ENCODE results near the gene KRTAP10-1.
"Not testable (repeated sequence)": the region's sequence is repeated elsewhere in the genome, so short reads cannot be mapped to it uniquely, and the experiment has no call there.

Gene KRTAP10-1

DNA sequence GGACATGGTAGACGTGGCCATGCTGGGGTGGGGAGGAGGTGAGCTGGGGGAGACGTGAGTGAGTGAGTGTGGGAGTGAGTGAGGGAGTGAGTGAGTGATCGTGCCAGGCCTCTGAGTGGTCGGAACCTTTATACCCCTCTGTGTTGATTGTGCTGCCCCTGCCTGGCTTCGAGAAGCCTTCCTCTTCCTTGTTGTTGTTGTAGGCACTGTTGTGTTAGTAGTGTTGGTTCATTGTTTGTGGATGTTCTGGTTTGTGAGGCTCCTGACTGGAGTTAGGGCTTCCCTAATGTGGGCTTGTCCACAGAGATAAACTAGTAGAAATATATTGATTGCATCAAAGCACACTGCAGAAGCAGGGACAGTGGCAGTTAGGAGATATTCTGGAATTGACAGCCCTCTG, 18.7 kb upstream of the KRTAP10-1 start, which contains the start of gene KRTAP10-3:
TSS of gene KRTAP10-3 (minus strand) at position 101 of the 400 bp plus-strand sequence. CDS start at position 21, 80 bp downstream.
- H3K4me3 ChIP-seq (ENCODE audit: low read length): no peak within 1 kb of the TSS
- TF ChIP-seq, protein P1, sequence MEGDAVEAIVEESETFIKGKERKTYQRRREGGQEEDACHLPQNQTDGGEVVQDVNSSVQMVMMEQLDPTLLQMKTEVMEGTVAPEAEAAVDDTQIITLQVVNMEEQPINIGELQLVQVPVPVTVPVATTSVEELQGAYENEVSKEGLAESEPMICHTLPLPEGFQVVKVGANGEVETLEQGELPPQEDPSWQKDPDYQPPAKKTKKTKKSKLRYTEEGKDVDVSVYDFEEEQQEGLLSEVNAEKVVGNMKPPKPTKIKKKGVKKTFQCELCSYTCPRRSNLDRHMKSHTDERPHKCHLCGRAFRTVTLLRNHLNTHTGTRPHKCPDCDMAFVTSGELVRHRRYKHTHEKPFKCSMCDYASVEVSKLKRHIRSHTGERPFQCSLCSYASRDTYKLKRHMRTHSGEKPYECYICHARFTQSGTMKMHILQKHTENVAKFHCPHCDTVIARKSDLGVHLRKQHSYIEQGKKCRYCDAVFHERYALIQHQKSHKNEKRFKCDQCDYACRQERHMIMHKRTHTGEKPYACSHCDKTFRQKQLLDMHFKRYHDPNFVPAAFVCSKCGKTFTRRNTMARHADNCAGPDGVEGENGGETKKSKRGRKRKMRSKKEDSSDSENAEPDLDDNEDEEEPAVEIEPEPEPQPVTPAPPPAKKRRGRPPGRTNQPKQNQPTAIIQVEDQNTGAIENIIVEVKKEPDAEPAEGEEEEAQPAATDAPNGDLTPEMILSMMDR (conservative IDR thresholded peaks at IDR 0.05; ENCODE audit: low read length): no peak
- DNase-seq (ENCODE audit: low read depth): no peak

GRCh38 chr21:44558329-44558675, 18.3 kb upstream of the KRTAP10-1 start:
- H3K4me3 ChIP-seq (ENCODE audit: low read length); DNase-seq (ENCODE audit: low read depth): not testable (repeated sequence)

DNA sequence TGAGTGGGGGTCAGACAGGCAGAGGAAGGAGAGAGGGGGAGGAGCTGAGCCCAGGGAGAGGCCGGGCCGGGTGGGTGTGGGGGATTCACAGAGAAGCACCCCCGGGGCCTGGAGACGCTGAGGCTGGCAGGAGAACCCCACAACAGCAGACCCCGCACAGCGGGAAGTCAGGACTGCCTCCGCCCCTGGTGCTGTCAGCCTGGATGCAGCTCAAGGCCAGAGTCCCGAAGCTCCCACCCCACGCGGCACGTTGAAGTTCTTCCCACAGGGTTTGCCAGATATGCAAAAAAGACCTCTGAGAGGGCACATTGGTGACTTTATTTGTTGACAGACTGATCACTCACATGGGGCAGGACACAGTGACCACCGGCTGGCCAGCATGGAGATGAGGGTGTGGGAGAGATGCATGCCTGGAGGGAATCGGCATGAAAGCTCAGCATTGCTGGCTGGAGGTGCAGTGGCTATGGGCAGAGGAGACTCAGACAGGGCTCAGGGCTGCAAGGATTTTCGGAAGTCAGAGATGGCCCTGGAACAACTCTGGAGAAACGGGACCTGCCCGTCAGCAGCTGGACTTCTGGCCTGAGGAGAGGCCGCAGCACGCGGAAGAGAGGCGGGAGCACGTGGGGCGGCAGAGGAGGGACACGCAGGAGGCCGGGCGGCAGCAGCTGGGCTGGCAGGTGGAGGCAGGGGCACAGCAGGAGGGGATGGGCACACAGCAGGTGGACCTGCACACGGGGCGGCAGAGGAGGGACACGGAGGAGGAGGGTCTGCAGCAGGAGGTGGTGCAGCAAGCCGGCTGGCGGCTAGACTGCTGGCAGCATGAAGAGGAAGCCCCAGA, 17.7 kb upstream of the KRTAP10-1 start:
- TF ChIP-seq, protein P1 (conservative IDR thresholded peaks at IDR 0.05; ENCODE audit: low read length): no peak
- no peak for DNase-seq (ENCODE audit: low read depth)
- no peak overlapping the region for H3K4me3 ChIP-seq (ENCODE audit: low read length)

DNA sequence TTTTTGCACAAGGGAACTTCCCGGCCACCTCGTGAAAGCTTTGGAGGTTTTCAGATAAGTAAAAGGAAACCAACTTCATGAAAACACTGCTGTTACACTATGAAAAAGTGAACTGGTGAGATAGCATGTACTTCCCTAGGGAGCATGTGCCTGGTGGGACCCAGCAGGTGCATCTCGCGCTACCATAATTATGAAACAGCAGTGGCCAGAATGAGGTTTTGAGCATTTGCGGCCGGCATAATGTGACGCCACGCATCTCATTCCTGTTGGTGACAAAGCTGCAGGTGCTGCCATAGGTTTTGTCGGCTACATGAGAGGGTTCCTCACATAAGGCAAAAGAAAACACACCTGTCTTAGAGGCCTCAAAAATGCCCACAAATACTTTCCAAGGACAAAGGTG, 16.9 kb upstream of the KRTAP10-1 start:
- H3K4me3 ChIP-seq (ENCODE audit: low read length): no peak overlapping the region
- TF ChIP-seq, protein P1 (conservative IDR thresholded peaks at IDR 0.05; ENCODE audit: low read length): no peak
- DNase-seq (ENCODE audit: low read depth): no peak

GRCh38 chr21:44555200-44555875, 15.3 kb upstream of the KRTAP10-1 start:
- no peak for DNase-seq (ENCODE audit: low read depth)
- TF ChIP-seq, protein P1 (conservative IDR thresholded peaks at IDR 0.05; ENCODE audit: low read length): no peak

GRCh38 chr21:44552681-44553080, 12.7 kb upstream of the KRTAP10-1 start:
- DNase-seq (ENCODE audit: low read depth): no peak
- TF ChIP-seq, protein P1 (conservative IDR thresholded peaks at IDR 0.05; ENCODE audit: low read length): no peak
- H3K4me3 ChIP-seq (ENCODE audit: low read length): no peak overlapping the region

More at GRCh38 chr21:44555200-44555875, 15.3 kb upstream of the KRTAP10-1 start:
- H3K4me3 ChIP-seq (ENCODE audit: low read length): no peak overlapping the region

DNA sequence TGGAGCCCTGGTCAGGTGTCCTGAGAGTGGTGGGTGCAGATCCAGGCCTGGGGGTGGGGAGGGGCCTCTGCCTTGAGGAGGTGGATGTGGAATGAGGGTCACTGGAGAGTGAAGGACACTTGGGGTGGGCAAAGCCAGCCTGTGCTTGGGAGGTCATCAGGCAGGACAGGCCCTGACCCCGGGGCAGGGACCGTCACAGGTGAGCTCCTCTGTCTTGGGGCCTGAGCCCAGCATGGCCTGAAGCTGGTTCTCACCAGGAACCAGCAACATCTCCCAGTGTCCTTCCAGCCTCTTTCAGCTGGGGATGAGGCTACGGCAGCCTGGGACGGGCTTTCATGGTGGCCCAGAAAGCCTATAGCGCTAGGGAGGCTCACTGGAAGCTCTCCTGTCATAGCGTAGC, 12.1 kb upstream of the KRTAP10-1 start:
- no peak overlapping the region for H3K4me3 ChIP-seq (ENCODE audit: low read length)
- no peak for DNase-seq (ENCODE audit: low read depth)
- TF ChIP-seq, protein P1 (conservative IDR thresholded peaks at IDR 0.05; ENCODE audit: low read length): no peak
